GM18502 (cell line): ENCODE results near the gene PPP1R1B.

Experiments
- ATAC-seq: cut with Tn5 transposase; IDR thresholded peaks from one replicate; pipeline ENCODE4 v1.9.1; 2021; ENCODE audit warnings: mild to moderate bottlenecking; ENCODE audit not compliant: unreplicated experiment, poor library complexity

PPP1R1B gene

DNA sequence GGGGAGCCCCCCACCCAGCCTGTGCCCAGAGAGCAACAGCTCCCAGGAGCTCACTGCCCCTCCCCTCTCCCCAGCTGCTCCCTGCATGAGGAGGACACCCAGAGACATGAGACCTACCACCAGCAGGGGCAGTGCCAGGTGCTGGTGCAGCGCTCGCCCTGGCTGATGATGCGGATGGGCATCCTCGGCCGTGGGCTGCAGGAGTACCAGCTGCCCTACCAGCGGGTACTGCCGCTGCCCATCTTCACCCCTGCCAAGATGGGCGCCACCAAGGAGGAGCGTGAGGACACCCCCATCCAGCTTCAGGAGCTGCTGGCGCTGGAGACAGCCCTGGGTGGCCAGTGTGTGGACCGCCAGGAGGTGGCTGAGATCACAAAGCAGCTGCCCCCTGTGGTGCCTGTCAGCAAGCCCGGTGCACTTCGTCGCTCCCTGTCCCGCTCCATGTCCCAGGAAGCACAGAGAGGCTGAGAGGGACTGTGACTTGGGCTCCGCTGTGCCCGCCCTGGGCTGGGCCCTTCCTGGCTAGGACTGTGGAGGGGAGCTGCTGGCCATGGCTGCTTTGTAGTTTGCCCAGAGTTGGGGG is 39.0 kb downstream of the PPP1R1B start:
- ATAC-seq = no peak

GRCh38 chr17:39666231-39666600 is 39.5 kb downstream of the PPP1R1B start:
- ATAC-seq = no peak

DNA sequence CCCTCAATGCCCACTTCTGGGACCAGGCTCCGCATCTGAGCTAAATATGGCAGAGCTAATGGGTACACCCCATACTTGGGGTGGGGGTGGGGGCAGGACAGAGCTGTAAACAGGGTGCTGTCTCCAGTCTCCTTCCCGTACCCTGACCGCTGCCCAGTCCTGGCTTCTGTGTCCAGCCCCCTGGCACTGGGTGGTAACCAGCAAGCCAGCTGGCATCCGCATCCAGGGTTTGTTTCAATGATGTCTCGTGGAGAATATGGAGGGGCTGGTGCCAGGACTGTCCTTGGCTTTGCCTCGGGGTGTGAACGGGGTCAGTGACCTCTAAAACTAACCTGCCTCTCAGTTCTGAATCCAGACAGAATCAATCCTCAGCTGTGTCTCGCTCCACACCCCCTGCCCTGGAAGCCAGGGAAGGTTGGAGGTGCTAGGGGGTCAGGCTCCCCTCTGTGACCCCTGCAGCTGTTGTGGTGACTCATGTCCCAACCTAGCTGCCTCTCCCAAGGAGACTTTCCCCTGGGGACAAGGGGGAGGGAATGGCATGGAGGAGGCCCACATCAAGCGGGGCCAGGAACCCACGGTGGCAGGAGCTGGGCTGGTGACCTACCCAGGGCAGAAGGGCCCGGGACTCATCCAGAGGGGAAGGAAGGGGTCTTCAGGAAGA is 40.0 kb downstream of the PPP1R1B start:
- no peak for ATAC-seq

DNA sequence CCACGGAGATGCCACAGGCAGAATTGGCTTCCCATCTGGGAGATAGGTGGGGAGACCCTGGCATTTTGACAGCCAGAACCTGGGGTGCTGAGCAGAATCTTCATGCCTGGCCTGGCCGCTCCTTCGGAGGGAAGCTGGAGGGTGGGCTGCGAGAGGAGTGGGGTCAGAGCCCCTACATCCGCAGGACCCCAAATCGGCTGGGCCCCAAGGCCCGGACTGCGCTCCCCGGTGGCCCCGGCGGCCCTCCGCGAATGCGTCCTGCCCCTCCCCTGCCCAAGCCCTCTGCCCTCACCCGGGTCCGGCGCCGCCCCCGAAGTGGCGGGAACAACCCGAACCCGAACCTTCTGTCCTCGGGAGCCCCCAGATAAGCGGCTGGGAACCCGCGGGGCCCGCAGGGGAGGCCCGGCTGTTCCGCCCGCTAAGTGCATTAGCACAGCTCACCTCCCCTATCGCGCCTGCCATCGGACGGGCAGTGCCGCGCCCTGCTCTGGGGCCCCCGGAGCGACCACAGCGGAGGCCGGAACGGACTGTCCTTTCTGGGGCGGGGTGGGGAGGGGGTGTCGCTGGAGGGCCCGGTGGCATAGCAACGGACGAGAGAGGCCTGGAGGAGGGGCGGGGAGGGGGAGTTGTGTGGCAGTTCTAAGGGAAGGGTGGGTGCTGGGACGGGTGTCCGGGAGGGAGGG is 40.7 kb downstream of the PPP1R1B start:
- ATAC-seq = no peak

- ATAC-seq = no peak
Observed at GRCh38 chr17:39667945-39668924, 41.5 kb downstream of the PPP1R1B start, which contains the start of gene PNMT. Gene PNMT (plus strand): TSS chr17:39668453. CDS start chr17:39668476, 23 bp downstream.

GRCh38 chr17:39669897-39670735 is 43.4 kb downstream of the PPP1R1B start:
- ATAC-seq = no peak

- no peak for ATAC-seq
Observed at GRCh38 chr17:39670746-39671145, 44.0 kb downstream of the PPP1R1B start.

DNA sequence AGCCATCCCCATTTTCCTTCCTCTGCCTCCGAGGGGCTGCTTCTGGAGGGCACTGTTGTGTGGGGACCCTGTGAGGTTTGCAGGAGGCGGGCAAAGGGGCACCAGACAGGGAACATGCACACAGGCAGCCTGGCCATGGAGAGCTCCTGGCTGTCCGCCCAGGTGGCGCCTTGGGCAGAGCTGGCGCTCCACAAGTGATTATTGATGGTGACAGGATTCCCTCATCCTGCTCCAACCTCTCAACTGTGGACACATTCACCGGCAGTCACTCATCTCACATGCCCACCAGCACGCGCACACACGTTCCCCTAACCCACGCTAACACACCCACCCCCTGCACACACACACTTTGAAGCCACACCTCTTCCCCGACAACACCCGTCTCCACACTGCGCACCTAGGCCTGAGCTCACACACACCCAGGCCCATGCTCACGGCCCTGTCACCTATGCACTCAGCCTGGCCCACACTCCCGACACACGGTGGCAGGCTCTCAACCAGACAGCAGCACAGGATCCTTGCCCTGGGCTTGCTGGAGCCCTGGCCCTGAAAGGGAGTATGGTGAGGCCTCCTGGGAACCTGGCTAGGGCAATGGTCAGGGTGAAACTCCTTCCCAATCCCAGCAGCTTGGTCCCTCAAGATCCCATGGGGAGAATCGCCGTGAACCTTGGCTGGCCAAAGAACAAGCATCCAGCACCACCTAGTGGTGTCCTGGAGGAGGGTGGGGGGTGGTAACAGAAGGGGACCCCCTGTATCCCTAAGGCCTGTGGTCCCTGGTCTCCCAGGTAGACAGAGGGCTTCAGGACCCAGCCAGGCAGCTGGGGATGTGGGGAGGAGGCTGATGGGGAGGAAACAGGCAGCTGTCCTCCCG is 45.1 kb downstream of the PPP1R1B start:
- no peak for ATAC-seq

DNA sequence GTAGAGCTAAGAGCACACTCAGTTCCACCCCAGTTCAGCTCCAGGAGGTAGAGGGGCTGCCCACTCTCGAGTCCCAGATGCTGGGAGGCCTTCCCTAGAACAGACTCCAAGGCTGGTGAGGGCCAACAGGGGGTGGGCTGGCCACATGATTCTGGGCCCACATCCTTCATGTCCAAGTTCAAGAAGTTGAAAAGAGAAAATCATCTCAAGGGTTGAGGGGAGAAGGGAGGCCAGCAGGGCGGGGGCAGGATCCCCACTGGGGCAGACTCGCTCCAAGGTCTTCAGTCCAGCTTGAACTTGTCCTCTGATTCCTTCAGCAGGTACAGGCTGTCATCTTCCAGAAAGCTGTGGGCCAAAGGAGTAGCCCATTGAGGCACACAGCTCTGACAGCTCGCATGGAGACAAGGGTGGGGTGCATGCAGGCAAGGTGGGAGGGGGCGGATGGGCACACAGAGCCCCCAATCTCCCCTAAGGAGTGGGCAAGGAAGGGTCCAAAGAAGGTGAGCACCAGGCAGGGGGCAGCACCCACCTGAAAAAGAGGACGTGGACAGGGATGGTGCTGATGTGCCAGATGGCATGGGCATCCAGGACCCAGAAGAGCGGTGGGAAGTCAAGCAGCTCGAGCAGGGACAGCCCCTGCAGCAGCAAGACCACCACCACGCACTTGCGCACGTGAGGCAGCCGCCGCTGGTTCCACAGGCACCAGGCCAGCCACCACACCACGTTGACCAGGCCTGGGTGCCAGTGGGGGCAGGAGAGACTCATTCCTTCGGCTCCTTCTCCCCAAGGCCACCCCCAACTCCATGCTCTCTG is 46.0 kb downstream of the PPP1R1B start:
- ATAC-seq = no peak

DNA sequence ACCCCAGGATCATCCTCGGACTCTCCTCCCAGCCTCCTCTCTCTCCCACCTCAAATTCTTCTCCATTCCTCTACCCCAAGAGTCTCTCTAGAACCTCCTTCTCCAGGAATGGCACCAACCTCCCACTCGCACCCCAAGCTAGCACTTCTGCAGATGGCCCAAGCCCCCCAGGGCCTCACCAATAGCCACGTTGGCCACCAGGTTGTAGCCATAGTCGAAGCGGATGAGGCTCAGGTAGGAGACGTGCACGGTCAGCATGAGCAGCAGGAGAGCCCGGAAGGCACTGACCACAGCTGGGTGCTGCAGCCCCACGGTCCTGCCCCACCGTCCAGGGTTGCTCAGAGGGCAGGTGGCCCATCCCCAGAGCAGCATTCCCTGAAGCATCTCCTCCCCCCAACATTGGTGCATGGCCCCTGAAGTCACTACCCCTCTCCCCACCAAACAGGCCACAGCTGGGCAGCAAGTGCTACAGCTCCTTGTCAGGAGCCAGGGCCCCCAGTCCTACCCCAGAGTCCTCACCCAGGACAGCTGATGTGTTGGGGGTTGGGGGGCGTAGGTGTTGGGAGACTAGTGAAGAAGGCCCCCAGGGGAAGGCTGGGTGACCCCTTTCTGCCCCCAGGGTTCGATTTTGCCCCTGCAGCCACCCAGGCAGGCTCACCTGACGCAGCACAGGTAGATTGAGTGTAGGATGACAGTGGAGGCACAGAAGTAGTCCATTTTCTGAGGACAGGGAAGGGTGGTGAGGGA is 46.8 kb downstream of the PPP1R1B start:
- ATAC-seq = no peak

- no peak for ATAC-seq
Observed at GRCh38 chr17:39674179-39674578, 47.4 kb downstream of the PPP1R1B start.

GRCh38 chr17:39674702-39675389 is 48.1 kb downstream of the PPP1R1B start:
- no peak for ATAC-seq

DNA sequence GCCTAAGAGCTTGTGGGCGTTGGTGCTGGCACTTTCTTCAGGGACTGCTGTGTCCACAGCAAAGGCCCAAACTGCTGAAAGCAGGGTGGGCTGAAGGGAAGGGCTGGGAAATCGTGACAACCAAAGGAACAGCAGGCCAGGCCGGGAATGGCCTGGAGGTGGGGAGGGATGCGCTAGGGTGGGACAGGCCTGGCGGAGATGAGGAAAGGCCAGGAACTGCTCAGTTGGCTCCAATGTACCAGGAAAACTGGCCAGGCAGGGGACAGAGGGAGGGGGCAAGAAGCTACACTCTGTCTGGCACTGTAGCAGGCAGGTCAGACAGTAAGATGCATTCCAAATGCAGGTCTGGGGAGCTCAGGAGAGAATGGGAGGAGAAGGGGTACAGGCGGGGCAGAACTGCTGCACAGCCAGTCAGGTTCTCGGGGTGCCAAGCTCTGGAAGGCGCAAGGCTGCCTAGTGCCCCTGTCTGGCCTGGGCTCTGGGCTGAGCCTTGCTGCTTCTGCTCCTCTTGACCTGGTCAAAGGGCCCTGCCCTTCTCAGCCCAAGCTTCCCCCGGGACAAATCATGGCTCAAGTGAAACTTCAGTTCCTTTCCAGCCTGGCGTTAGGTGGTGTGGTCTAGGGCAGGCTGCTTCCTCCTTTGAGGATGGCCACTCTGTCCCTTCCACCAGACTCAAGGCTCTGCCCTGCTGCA is 48.8 kb downstream of the PPP1R1B start:
- ATAC-seq = no peak

GRCh38 chr17:39676198-39676819 is 49.6 kb downstream of the PPP1R1B start:
- ATAC-seq = no peak

- no peak for ATAC-seq
Observed at GRCh38 chr17:39677072-39677471, 50.3 kb downstream of the PPP1R1B start.
